Caco-2 (cell line): ENCODE measurements around the gene CUTC. TPM values are rescaled to one million over a fixed set of nuclear protein-coding genes. Genes with fewer than 3 reads are reported as not detected.

Experiments
- BruUV-seq: library from RNA; stranded (reverse); fragments of 400-500 nt; replicated peaks from 2 replicates; lab custom pipeline; 2021; lab: Mats Ljungman, UMichigan
- CTCF ChIA-PET: fragments of 300-600 bp; sonication (Branson Sonifier 250); formaldehyde crosslinking; loops from one replicate; lab custom pipeline; 2022; ENCODE audit warnings: antibody characterized with exemption; lab: Charles Lee
- POLR2A ChIA-PET: fragments of 300-600 bp; sonication (Branson Sonifier 250); formaldehyde crosslinking; loops from one replicate; lab custom pipeline; 2022; ENCODE audit warnings: antibody characterized with exemption; lab: Charles Lee
- DNase-seq, 2 experiments: peaks; one replicate each; pipeline versions ENCODE4 v3.0.0 to v3.0.0-alpha.2; 2020 to 2022
- H3K27me3 ChIP-seq: replicated peaks from 2 replicates; pipeline ENCODE4 v1.6.0; 2011; ENCODE audit warnings: low read length; ENCODE audit not compliant: control insufficient read depth, insufficient read depth
- H3K36me3 ChIP-seq: 2 replicates; pipeline ENCODE4 v1.5.1; 2011; ENCODE audit warnings: low read length; ENCODE audit not compliant: control insufficient read depth, insufficient read depth
- H3K4me1 ChIP-seq: fragments of 250-450 bp; sonication (Bioruptor Pico); 2 replicates; pipeline ENCODE4 v1.5.1; 2020; ENCODE audit warnings: mild to moderate bottlenecking
- H3K4me3 ChIP-seq: 2 replicates; pipeline ENCODE4 v1.5.1; 2011; ENCODE audit warnings: low read depth, mild to moderate bottlenecking, control low read depth, low read length
- H3K9me3 ChIP-seq: fragments of 250-450 bp; sonication (Bioruptor Pico); 2 replicates; pipeline ENCODE4 v1.5.1; 2020; ENCODE audit warnings: mild to moderate bottlenecking, moderate library complexity
- H3K27ac Mint-ChIP-seq: one replicate; pipeline ENCODE4 v1.8.0; 2022; ENCODE audit warnings: mixed read lengths; ENCODE audit not compliant: unreplicated experiment
- H3K27me3 Mint-ChIP-seq: one replicate; pipeline ENCODE4 v1.8.0; 2022; ENCODE audit warnings: mixed read lengths; ENCODE audit not compliant: insufficient read depth, unreplicated experiment
- H3K36me3 Mint-ChIP-seq: one replicate; pipeline ENCODE4 v1.8.0; 2022; ENCODE audit warnings: mild to moderate bottlenecking, mixed read lengths; ENCODE audit not compliant: insufficient read depth, unreplicated experiment
- H3K4me1 Mint-ChIP-seq: one replicate; pipeline ENCODE4 v1.8.0; 2022; ENCODE audit warnings: low read depth, mixed read lengths; ENCODE audit not compliant: unreplicated experiment
- H3K4me3 Mint-ChIP-seq: one replicate; pipeline ENCODE4 v1.8.0; 2022; ENCODE audit warnings: mild to moderate bottlenecking, moderate library complexity, mixed read lengths; ENCODE audit not compliant: unreplicated experiment
- H3K9me3 Mint-ChIP-seq: one replicate; pipeline ENCODE4 v1.8.0; 2022; ENCODE audit warnings: mixed read lengths; ENCODE audit not compliant: unreplicated experiment
- intact Hi-C: fragments of 100-400 bp; cut with micrococcal nuclease; formaldehyde crosslinking; loops from one replicate; pipeline ENCODE4 v1.10.0; 2022; ENCODE audit not compliant: unreplicated experiment
- total RNA-seq: library from RNA; stranded (reverse); gene quantifications from 2 replicates; pipeline ENCODE4 v1.2.3, GENCODE V29; 2022
- TF ChIP-seq, protein P1 (sequence below), 2 experiments: fragments of 200-600 bp in 1 of 2; IDR thresholded peaks; 1 replicate in 1 of 2; 2 replicates in 1 of 2; pipeline versions ENCODE4 v1.5.1 to v1.8.0; 2011 to 2022; ENCODE audit warnings: antibody characterized with exemption in 1 of 2, control low read depth in 1 of 2, inconsistent platforms in 1 of 2, low read depth in 1 of 2, low read length in 1 of 2, mild to moderate bottlenecking in 1 of 2, moderate library complexity in 1 of 2; ENCODE audit not compliant: insufficient read depth in 1 of 2, severe bottlenecking in 1 of 2, unreplicated experiment in 1 of 2

Gene CUTC
- total RNA-seq, 1 experiment from 2014 or later = 30.1 TPM

DNA sequence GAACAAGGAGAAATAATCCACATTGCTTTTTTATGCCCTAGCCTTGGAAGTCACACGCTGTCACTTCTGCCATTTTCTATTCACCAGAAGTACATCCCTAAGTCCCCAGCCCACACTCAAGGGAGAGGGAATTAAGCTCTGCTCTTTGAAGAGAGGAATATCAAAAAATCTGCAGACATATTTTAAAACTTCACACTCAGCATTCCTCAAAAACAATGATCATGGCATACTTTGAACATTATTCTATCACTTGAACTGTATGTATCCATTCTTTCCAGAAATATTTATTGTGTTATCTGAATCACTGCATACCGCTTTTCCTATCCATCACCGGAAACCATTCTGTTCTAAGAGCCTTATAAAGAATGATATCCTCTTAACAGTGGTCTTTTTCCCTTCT is 59.8 kb downstream of the CUTC start:
- no peak overlapping the region for H3K4me3 Mint-ChIP-seq
- ChIA-PET POLR2A (no interaction called here), CTCF (interaction anchor here (2.2 kb wide), 1 partner anchor 60 kb away, joined by 7 read pairs; the partner anchor contains the start of genes COX15 and CUTC)

DNA sequence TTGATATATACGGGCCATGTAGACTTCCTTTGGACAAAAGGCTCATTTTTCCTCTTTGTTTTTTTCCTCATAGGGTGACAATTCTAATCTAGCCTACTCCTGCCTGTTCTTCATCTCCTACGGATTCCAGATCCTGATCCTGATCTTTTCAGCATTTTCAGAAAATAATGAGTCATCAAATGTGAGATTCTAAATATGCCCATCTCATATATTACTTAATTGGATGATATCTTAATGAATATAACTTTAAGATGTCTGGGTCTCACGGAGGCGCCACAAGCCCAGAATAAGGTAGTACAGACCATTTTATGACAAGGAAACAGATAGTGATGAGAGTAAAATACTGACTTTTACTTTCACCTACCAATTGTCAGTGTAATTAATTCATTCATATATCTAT is 61.8 kb downstream of the CUTC start:
- no TSS peak for BruUV-seq
- H3K4me3 ChIP-seq = no peak overlapping the region
- no peaks in the 10 kb centered on the region for H3K27me3 Mint-ChIP-seq
- intact Hi-C loops = no loop called here
- no peak overlapping the region for H3K4me3 Mint-ChIP-seq
- H3K9me3 Mint-ChIP-seq = no peaks in the 10 kb centered on the region
- H3K4me1 Mint-ChIP-seq = peaks cover 9% of the 10 kb centered on the region
- H3K27me3 ChIP-seq = no peaks in the 10 kb centered on the region
- CTCF ChIA-PET = interaction anchor here (2.2 kb wide), 1 partner anchor 62 kb away, joined by 7 read pairs; the partner anchor contains the start of genes COX15 and CUTC
- no peak for DNase-seq
- H3K27ac Mint-ChIP-seq = no peak overlapping the region
- peaks cover 81% of the 10 kb centered on the region for H3K36me3 Mint-ChIP-seq
- H3K9me3 ChIP-seq = no peaks in the 10 kb centered on the region
- POLR2A ChIA-PET = no interaction called here
- H3K36me3 ChIP-seq = peaks cover 11% of the 10 kb centered on the region
- no peaks in the 10 kb centered on the region for H3K4me1 ChIP-seq
- TF ChIP-seq, protein P1, sequence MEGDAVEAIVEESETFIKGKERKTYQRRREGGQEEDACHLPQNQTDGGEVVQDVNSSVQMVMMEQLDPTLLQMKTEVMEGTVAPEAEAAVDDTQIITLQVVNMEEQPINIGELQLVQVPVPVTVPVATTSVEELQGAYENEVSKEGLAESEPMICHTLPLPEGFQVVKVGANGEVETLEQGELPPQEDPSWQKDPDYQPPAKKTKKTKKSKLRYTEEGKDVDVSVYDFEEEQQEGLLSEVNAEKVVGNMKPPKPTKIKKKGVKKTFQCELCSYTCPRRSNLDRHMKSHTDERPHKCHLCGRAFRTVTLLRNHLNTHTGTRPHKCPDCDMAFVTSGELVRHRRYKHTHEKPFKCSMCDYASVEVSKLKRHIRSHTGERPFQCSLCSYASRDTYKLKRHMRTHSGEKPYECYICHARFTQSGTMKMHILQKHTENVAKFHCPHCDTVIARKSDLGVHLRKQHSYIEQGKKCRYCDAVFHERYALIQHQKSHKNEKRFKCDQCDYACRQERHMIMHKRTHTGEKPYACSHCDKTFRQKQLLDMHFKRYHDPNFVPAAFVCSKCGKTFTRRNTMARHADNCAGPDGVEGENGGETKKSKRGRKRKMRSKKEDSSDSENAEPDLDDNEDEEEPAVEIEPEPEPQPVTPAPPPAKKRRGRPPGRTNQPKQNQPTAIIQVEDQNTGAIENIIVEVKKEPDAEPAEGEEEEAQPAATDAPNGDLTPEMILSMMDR (IDR thresholded peaks at IDR 0.05; ENCODE audit: insufficient read depth in 1 of 2, low read depth in 1 of 2, low read length in 1 of 2, severe bottlenecking in 1 of 2, unreplicated experiment in 1 of 2) = no peak

More for the DNA sequence above, 59.8 kb downstream of the CUTC start:
- Histone ChIP-seq H3K9me3 (no peaks in the 10 kb centered on the region), H3K4me1 (no peaks in the 10 kb centered on the region), H3K4me3 (no peak overlapping the region), H3K36me3 (peaks cover 9% of the 10 kb centered on the region), H3K27me3 (no peaks in the 10 kb centered on the region)
- Mint-ChIP-seq H3K9me3 (no peaks in the 10 kb centered on the region), H3K27ac (no peak overlapping the region), H3K36me3 (peaks cover 81% of the 10 kb centered on the region), H3K4me1 (peaks cover 15% of the 10 kb centered on the region), H3K27me3 (no peaks in the 10 kb centered on the region)
- DNase-seq = no peak
- TF ChIP-seq, protein P1 (IDR thresholded peaks at IDR 0.05; ENCODE audit: insufficient read depth in 1 of 2, low read depth in 1 of 2, low read length in 1 of 2, severe bottlenecking in 1 of 2, unreplicated experiment in 1 of 2) = no peak
- intact Hi-C loops = no loop called here
- no TSS peak for BruUV-seq

DNA sequence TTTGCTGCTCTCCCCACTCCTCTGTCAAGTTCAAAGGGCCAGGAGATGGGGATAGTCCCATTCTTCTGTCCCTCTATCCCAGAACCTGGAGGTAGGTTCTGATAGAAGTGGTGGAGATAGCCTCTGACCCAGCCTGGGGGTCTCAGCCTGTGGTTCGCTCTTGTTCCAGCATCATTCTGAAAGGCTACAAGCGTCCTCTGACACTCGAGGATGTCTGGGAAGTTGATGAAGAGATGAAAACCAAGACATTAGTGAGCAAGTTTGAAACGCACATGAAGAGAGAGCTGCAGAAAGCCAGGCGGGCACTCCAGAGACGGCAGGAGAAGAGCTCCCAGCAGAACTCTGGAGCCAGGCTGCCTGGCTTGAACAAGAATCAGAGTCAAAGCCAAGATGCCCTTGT is 64.9 kb downstream of the CUTC start:
- POLR2A ChIA-PET = no interaction called here
- Mint-ChIP-seq H3K9me3 (no peaks in the 10 kb centered on the region), H3K27me3 (no peaks in the 10 kb centered on the region), H3K36me3 (peaks cover 95% of the 10 kb centered on the region), H3K27ac (no peak overlapping the region), H3K4me1 (no peaks in the 10 kb centered on the region), H3K4me3 (no peak overlapping the region)
- Histone ChIP-seq H3K9me3 (no peaks in the 10 kb centered on the region), H3K36me3 (peaks cover 12% of the 10 kb centered on the region), H3K4me1 (no peaks in the 10 kb centered on the region), H3K27me3 (no peaks in the 10 kb centered on the region), H3K4me3 (no peak overlapping the region)
- intact Hi-C loops = no loop called here
- TF ChIP-seq, protein P1 (IDR thresholded peaks at IDR 0.05; ENCODE audit: insufficient read depth in 1 of 2, low read depth in 1 of 2, low read length in 1 of 2, severe bottlenecking in 1 of 2, unreplicated experiment in 1 of 2) = no peak
- CTCF ChIA-PET = no interaction called here
- DNase-seq = no peak
- BruUV-seq = no TSS peak
